ENCODE results near the gene RBM48. TPM values are rescaled to one million over a fixed set of nuclear protein-coding genes. Genes with fewer than 3 reads are reported as not detected.

The RBM48 gene
- total and polyA plus RNA-seq, 2 of the 8 experiments (the other 6 are each of a cell fraction or from before 2014, with no cell fraction given), result 4.3 to 8.6 TPM

DNA sequence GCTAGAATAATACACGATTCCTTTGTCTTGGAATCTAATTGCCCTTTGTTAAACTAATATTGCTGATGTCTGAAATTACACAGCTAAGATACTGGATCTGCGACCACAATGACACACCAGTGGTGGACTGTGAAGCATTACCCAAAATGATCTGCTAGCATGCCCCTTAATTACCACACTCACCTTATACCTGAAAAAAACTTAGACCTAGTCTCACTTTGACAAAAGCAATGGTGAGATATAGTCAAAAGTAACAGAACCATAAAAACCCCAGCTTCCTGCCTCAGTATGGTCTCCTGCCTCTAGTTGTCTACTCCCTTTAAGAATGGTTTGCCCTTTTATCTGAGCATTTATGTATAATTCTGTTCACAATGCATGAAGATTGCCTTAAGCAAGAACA, 30.0 kb upstream of the RBM48 start:
- H4K20me1 ChIP-seq (replicated peaks in 1 of 2; ENCODE audit: control insufficient read depth in 1 of 2, insufficient read depth in 2 of 2, low read length in 2 of 2), result peaks cover 2% of the 10 kb centered on the region in 2 experiments
- peaks cover 5 to 56% (median 25%) of the 10 kb centered on the region in 4 experiments; a peak in 7 of 8 replicates for H3K36me3 ChIP-seq (ENCODE audit: control insufficient read depth in 2 of 4, insufficient read depth in 4 of 4, low read length in 3 of 4)
- no peak overlapping the region for H3K9ac ChIP-seq (replicated peaks in 1 of 4; ENCODE audit: extremely low read depth in 1 of 4, low read depth in 3 of 4, low read length in 3 of 4)
- no peaks in the 10 kb centered on the region for H3K9me3 ChIP-seq (ENCODE audit: insufficient read depth in 2 of 2, low read depth in 1 of 2, low read length in 1 of 2)
- no peaks in the 10 kb centered on the region for H3K27me3 ChIP-seq (replicated peaks in 1 of 4; ENCODE audit: control insufficient read depth in 3 of 4, extremely low read depth in 1 of 4, insufficient read depth in 3 of 4, low read length in 3 of 4)
- H3K18ac ChIP-seq (ENCODE audit: extremely low read depth, low read length), result no peak overlapping the region
- CTCF ChIA-PET (ENCODE audit: partially characterized antibody), result no interaction called here
- no peak for TF ChIP-seq PHF8 (conservative IDR thresholded peaks at IDR 0.05; ENCODE audit: low read depth, low read length)
- TF ChIP-seq SP4 (IDR thresholded peaks at IDR 0.05; ENCODE audit: low read length), result no peak
- TF ChIP-seq SRF (IDR thresholded peaks at IDR 0.05; ENCODE audit: low read depth, low read length), result no peak
- H2AK5ac ChIP-seq (ENCODE audit: low read depth, low read length), result no peak overlapping the region
- no peaks in the 10 kb centered on the region for H3K4me1 ChIP-seq (replicated peaks in 1 of 4; ENCODE audit: control insufficient read depth in 3 of 4, insufficient read depth in 4 of 4, low read length in 3 of 4)
- no peaks in the 10 kb centered on the region for H3K79me2 ChIP-seq (ENCODE audit: control insufficient read depth in 1 of 2, insufficient read depth in 2 of 2, low read length in 2 of 2)
- H4K5ac ChIP-seq (ENCODE audit: insufficient read length, low read depth, low read length), result no peak overlapping the region
- H3K23ac ChIP-seq (ENCODE audit: insufficient read length), result no peak overlapping the region
- no peak overlapping the region for H3K27ac ChIP-seq (ENCODE audit: low read depth, low read length)
- H3K4me3 ChIP-seq (ENCODE audit: extremely low read depth in 1 of 4, insufficient read depth in 2 of 4, low read depth in 3 of 4, low read length in 4 of 4), result no peak overlapping the region
- no peak overlapping the region for H2BK12ac ChIP-seq (ENCODE audit: low read depth, low read length)
- POLR2A ChIA-PET (ENCODE audit: partially characterized antibody), result no interaction called here
- no peak overlapping the region for H2BK15ac ChIP-seq (ENCODE audit: low read length)
- H3K23me2 ChIP-seq (ENCODE audit: low read depth, low read length), result no peaks in the 10 kb centered on the region
- WGBS, 2 experiments (ENCODE audit: extremely low coverage in 1 of 2, insufficient coverage in 1 of 2, insufficient read length in 1 of 2, insufficient replicate concordance in 2 of 2, low coverage in 1 of 2, low lambda C conversion rate in 2 of 2, missing lambda C conversion rate in 1 of 2), result 85% methylated on average over 2 of the region's 2 CpGs; no CpG with 5 or more reads in 1 of the 2 experiments
- no peak overlapping the region for H3K4ac ChIP-seq (replicated peaks; ENCODE audit: insufficient read length, low read depth, low read length)
- H2AFZ ChIP-seq (ENCODE audit: low read length), result no peak overlapping the region
- H3K4me2 ChIP-seq (ENCODE audit: insufficient read depth in 1 of 2, low read depth in 2 of 2, low read length in 2 of 2), result no peak overlapping the region
- H2BK20ac ChIP-seq (ENCODE audit: low read length), result no peak overlapping the region
- FAIRE-seq (no peak), DNase-seq (ENCODE audit: low read depth in 1 of 2, low spot score in 2 of 2) (no peak)
- no peak overlapping the region for H2BK5ac ChIP-seq (ENCODE audit: low read depth, low read length)
- H2BK120ac ChIP-seq (replicated peaks; ENCODE audit: low read depth, low read length), result no peak overlapping the region
- no peak overlapping the region for H4K8ac ChIP-seq (ENCODE audit: extremely low read depth, insufficient read depth, low read length)
- H3K79me1 ChIP-seq (ENCODE audit: low read depth, low read length), result no peaks in the 10 kb centered on the region
- no peak overlapping the region for H3K56ac ChIP-seq (replicated peaks; ENCODE audit: insufficient read length, low read depth, low read length)
- no peak overlapping the region for H3K14ac ChIP-seq (ENCODE audit: insufficient read length)
- no peak overlapping the region for H4K91ac ChIP-seq (replicated peaks; ENCODE audit: insufficient read length, low read length)

All from H1 (cell line).